Effector memory CD8-positive, alpha-beta T cell (primary cell): ENCODE data around the gene SMAD1.

Source experiments
- ATAC-seq: fragments of 150-1000 bp; cut with Tn5 transposase; replicated peaks from 2 replicates; pipeline ENCODE4 v1.10.0; 2021; ENCODE audit warnings: mild to moderate bottlenecking, moderate library complexity
- DNase-seq, 3 experiments: peaks; one replicate each; pipeline ENCODE4 v3.0.0; 2021
- H3K27ac Mint-ChIP-seq, 2 donors: one replicate each; pipeline ENCODE4 v1.8.0; 2022; ENCODE audit warnings: mild to moderate bottlenecking in 2 of 2, mixed read lengths in 2 of 2, moderate library complexity in 2 of 2
- H3K27me3 Mint-ChIP-seq, 2 donors: one replicate each; pipeline ENCODE4 v1.8.0; 2022; ENCODE audit warnings: mixed read lengths in 2 of 2
- H3K36me3 Mint-ChIP-seq: one replicate; pipeline ENCODE4 v1.8.0; 2022; ENCODE audit warnings: mild to moderate bottlenecking, moderate library complexity, mixed read lengths; ENCODE audit not compliant: insufficient read depth
- H3K4me1 Mint-ChIP-seq, 2 donors: one replicate each; pipeline ENCODE4 v1.8.0; 2022; ENCODE audit warnings: low read depth in 2 of 2, mixed read lengths in 2 of 2
- H3K4me3 Mint-ChIP-seq, 2 donors: one replicate each; pipeline ENCODE4 v1.8.0; 2022; ENCODE audit warnings: mild to moderate bottlenecking in 2 of 2, mixed read lengths in 2 of 2, moderate library complexity in 2 of 2
- H3K9me3 Mint-ChIP-seq, 2 donors: one replicate each; pipeline ENCODE4 v1.8.0; 2022; ENCODE audit warnings: mixed read lengths in 2 of 2

The SMAD1 gene

GRCh38 chr4:145538596-145538995, 56.9 kb downstream of the SMAD1 start:
- Mint-ChIP-seq H3K4me1 (no peaks in the 10 kb centered on the region), H3K4me3 (no peak overlapping the region), H3K27me3 (peaks cover 7 to 44% of the 10 kb centered on the region in 2 donors), H3K27ac (no peak overlapping the region), H3K9me3 (no peaks in the 10 kb centered on the region), H3K36me3 (no peaks in the 10 kb centered on the region)
- ATAC-seq (no peak), DNase-seq (no peak)

GRCh38 chr4:145539671-145540070, 58.0 kb downstream of the SMAD1 start:
- Mint-ChIP-seq H3K27ac (no peak overlapping the region), H3K4me3 (no peak overlapping the region), H3K4me1 (no peaks in the 10 kb centered on the region), H3K27me3 (peaks cover 7 to 34% of the 10 kb centered on the region in 2 donors), H3K9me3 (no peaks in the 10 kb centered on the region), H3K36me3 (no peaks in the 10 kb centered on the region)
- DNase-seq (no peak), ATAC-seq (no peak)

GRCh38 chr4:145540235-145540634, 58.6 kb downstream of the SMAD1 start:
- no peaks in the 10 kb centered on the region for H3K4me1 Mint-ChIP-seq
- no peak overlapping the region for H3K4me3 Mint-ChIP-seq
- no peak overlapping the region for H3K27ac Mint-ChIP-seq
- no peaks in the 10 kb centered on the region for H3K36me3 Mint-ChIP-seq
- H3K9me3 Mint-ChIP-seq, result no peaks in the 10 kb centered on the region
- ATAC-seq, result no peak
- peaks cover 7 to 31% of the 10 kb centered on the region in 2 donors for H3K27me3 Mint-ChIP-seq
- DNase-seq, result no peak

- H3K36me3 Mint-ChIP-seq, result no peaks in the 10 kb centered on the region
- DNase-seq (no peak), ATAC-seq (no peak)
- no peaks in the 10 kb centered on the region for H3K4me1 Mint-ChIP-seq
- H3K4me3 Mint-ChIP-seq, result no peak overlapping the region
- H3K27ac Mint-ChIP-seq, result no peak overlapping the region
- H3K9me3 Mint-ChIP-seq, result no peaks in the 10 kb centered on the region
- peaks cover 7 to 31% of the 10 kb centered on the region in 2 donors for H3K27me3 Mint-ChIP-seq
Observed at GRCh38 chr4:145541346-145541745, 59.7 kb downstream of the SMAD1 start.

GRCh38 chr4:145545031-145545430, 63.4 kb downstream of the SMAD1 start:
- H3K36me3 Mint-ChIP-seq, result no peaks in the 10 kb centered on the region
- ATAC-seq (no peak), DNase-seq (no peak)
- no peaks in the 10 kb centered on the region for H3K4me1 Mint-ChIP-seq
- H3K9me3 Mint-ChIP-seq, result no peaks in the 10 kb centered on the region
- peaks cover 1 to 38% of the 10 kb centered on the region in 2 donors for H3K27me3 Mint-ChIP-seq
- no peak overlapping the region for H3K4me3 Mint-ChIP-seq
- H3K27ac Mint-ChIP-seq, result peak overlapping the region in 1 of 2 donors; percentile 38

GRCh38 chr4:145545538-145546174, 64.0 kb downstream of the SMAD1 start:
- no peak for DNase-seq
- H3K9me3 Mint-ChIP-seq, result no peaks in the 10 kb centered on the region
- H3K27me3 Mint-ChIP-seq, result peaks cover 0 to 35% of the 10 kb centered on the region in 2 donors
- no peak overlapping the region for H3K27ac Mint-ChIP-seq
- no peak overlapping the region for H3K4me3 Mint-ChIP-seq
- no peaks in the 10 kb centered on the region for H3K4me1 Mint-ChIP-seq
- ATAC-seq, result no peak
- no peaks in the 10 kb centered on the region for H3K36me3 Mint-ChIP-seq

GRCh38 chr4:145546175-145546915, 64.7 kb downstream of the SMAD1 start:
- Mint-ChIP-seq H3K27ac (no peak overlapping the region), H3K4me1 (no peaks in the 10 kb centered on the region), H3K4me3 (no peak overlapping the region), H3K36me3 (no peaks in the 10 kb centered on the region), H3K9me3 (no peaks in the 10 kb centered on the region), H3K27me3 (peaks cover 0 to 35% of the 10 kb centered on the region in 2 donors)
- ATAC-seq (no peak), DNase-seq (no peak)

- H3K4me1 Mint-ChIP-seq, result peaks cover 0 to 7% of the 10 kb centered on the region in 2 donors
- ATAC-seq, result no peak
- peaks cover 0 to 20% of the 10 kb centered on the region in 2 donors for H3K27me3 Mint-ChIP-seq
- H3K36me3 Mint-ChIP-seq, result no peaks in the 10 kb centered on the region
- H3K27ac Mint-ChIP-seq, result peak overlapping the region in 1 of 2 donors; percentile 70
- DNase-seq, result no peak
- H3K9me3 Mint-ChIP-seq, result no peaks in the 10 kb centered on the region
- no peak overlapping the region for H3K4me3 Mint-ChIP-seq
Observed at GRCh38 chr4:145551660-145552059, 70.0 kb downstream of the SMAD1 start.

- no peak for DNase-seq
- peaks cover 0 to 16% of the 10 kb centered on the region in 2 donors for H3K27me3 Mint-ChIP-seq
- H3K9me3 Mint-ChIP-seq, result no peaks in the 10 kb centered on the region
- H3K4me3 Mint-ChIP-seq, result no peak overlapping the region
- peak overlapping the region; percentile 8 to 70 for H3K27ac Mint-ChIP-seq
- H3K4me1 Mint-ChIP-seq, result peaks cover 0 to 7% of the 10 kb centered on the region in 2 donors
- no peak for ATAC-seq
- H3K36me3 Mint-ChIP-seq, result no peaks in the 10 kb centered on the region
Observed at GRCh38 chr4:145552181-145552822, 70.6 kb downstream of the SMAD1 start.

GRCh38 chr4:145553375-145553774, 71.7 kb downstream of the SMAD1 start:
- ATAC-seq (no peak), DNase-seq (no peak)
- H3K27ac Mint-ChIP-seq, result peak overlapping the region in 1 of 2 donors; percentile 32
- no peaks in the 10 kb centered on the region for H3K9me3 Mint-ChIP-seq
- no peak overlapping the region for H3K4me3 Mint-ChIP-seq
- H3K4me1 Mint-ChIP-seq, result peaks cover 0 to 7% of the 10 kb centered on the region in 2 donors
- H3K36me3 Mint-ChIP-seq, result no peaks in the 10 kb centered on the region
- peaks cover 0 to 13% of the 10 kb centered on the region in 2 donors for H3K27me3 Mint-ChIP-seq

- no peak overlapping the region for H3K4me3 Mint-ChIP-seq
- peaks cover 0 to 7% of the 10 kb centered on the region in 2 donors for H3K4me1 Mint-ChIP-seq
- H3K27ac Mint-ChIP-seq, result no peak overlapping the region
- DNase-seq, result no peak
- no peaks in the 10 kb centered on the region for H3K9me3 Mint-ChIP-seq
- H3K36me3 Mint-ChIP-seq, result no peaks in the 10 kb centered on the region
- ATAC-seq, result no peak
- peaks cover 4 to 11% of the 10 kb centered on the region in 2 donors for H3K27me3 Mint-ChIP-seq
Observed at GRCh38 chr4:145554691-145555090, 73.0 kb downstream of the SMAD1 start.

GRCh38 chr4:145557720-145558119, 76.1 kb downstream of the SMAD1 start:
- no peaks in the 10 kb centered on the region for H3K9me3 Mint-ChIP-seq
- peak; percentile 17 to 48 (median 26) for DNase-seq
- ATAC-seq, result peak; percentile 64

GRCh38 chr4:145563293-145563985, 81.8 kb downstream of the SMAD1 start:
- no peaks in the 10 kb centered on the region for H3K36me3 Mint-ChIP-seq
- H3K4me1 Mint-ChIP-seq, result no peaks in the 10 kb centered on the region
- H3K27ac Mint-ChIP-seq, result no peak overlapping the region
- DNase-seq (no peak), ATAC-seq (no peak)
- no peaks in the 10 kb centered on the region for H3K9me3 Mint-ChIP-seq
- no peak overlapping the region for H3K4me3 Mint-ChIP-seq
- H3K27me3 Mint-ChIP-seq, result peaks cover 58 to 75% of the 10 kb centered on the region in 2 donors

More at GRCh38 chr4:145557720-145558119, 76.1 kb downstream of the SMAD1 start:
- Mint-ChIP-seq H3K27ac (no peak overlapping the region), H3K27me3 (peaks cover 16 to 18% of the 10 kb centered on the region in 2 donors), H3K4me1 (peaks cover 0 to under 1% of the 10 kb centered on the region in 2 donors), H3K36me3 (no peaks in the 10 kb centered on the region), H3K4me3 (no peak overlapping the region)
